Measurements from ENCODE around the gene DNAH10. TPM values are rescaled to one million over a fixed set of nuclear protein-coding genes. Genes with fewer than 3 reads are reported as not detected.

Gene DNAH10
- total and polyA plus RNA-seq, 9 donors = 0.05 to 20.2 (median 0.72) TPM

DNA sequence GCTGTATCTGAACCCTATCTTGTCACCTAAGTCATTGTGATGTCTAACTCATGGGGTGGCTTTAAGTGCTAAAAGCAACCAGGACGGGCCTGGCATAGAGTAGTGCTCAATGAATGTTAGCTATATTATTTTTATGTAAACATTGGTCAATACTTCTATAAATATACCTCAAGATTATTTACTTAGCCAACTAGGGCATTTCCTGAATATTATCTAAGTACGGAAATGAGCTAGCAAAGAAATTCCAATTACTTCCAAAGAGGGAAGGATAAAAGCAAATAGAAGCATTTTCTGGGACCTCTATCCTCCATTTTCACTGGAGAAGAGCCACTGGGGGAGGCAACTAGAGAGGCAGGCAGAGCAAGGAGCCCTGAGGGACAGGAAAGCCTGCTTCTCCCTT is 189.9 kb downstream of the DNAH10 start:
- intact Hi-C loops (cut with DNase I) = no loop called here
- Histone ChIP-seq H3K27me3 (no peaks in the 10 kb centered on the region), H3K4me1 (ENCODE audit: insufficient read depth) (no peaks in the 10 kb centered on the region), H3K9me3 (no peaks in the 10 kb centered on the region), H3K36me3 (no peaks in the 10 kb centered on the region), H3K4me3 (no peak overlapping the region), H3K27ac (no peak overlapping the region)
- DNase-seq = no peak
- WGBS, 3 donors = 75 to 81% (median 76%) methylated on average over 2 of the region's 2 CpGs
- TF ChIP-seq, protein P1, sequence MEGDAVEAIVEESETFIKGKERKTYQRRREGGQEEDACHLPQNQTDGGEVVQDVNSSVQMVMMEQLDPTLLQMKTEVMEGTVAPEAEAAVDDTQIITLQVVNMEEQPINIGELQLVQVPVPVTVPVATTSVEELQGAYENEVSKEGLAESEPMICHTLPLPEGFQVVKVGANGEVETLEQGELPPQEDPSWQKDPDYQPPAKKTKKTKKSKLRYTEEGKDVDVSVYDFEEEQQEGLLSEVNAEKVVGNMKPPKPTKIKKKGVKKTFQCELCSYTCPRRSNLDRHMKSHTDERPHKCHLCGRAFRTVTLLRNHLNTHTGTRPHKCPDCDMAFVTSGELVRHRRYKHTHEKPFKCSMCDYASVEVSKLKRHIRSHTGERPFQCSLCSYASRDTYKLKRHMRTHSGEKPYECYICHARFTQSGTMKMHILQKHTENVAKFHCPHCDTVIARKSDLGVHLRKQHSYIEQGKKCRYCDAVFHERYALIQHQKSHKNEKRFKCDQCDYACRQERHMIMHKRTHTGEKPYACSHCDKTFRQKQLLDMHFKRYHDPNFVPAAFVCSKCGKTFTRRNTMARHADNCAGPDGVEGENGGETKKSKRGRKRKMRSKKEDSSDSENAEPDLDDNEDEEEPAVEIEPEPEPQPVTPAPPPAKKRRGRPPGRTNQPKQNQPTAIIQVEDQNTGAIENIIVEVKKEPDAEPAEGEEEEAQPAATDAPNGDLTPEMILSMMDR (IDR thresholded peaks at IDR 0.05) = no peak
- TF ChIP-seq EP300 (IDR thresholded peaks at IDR 0.05) = no peak

DNA sequence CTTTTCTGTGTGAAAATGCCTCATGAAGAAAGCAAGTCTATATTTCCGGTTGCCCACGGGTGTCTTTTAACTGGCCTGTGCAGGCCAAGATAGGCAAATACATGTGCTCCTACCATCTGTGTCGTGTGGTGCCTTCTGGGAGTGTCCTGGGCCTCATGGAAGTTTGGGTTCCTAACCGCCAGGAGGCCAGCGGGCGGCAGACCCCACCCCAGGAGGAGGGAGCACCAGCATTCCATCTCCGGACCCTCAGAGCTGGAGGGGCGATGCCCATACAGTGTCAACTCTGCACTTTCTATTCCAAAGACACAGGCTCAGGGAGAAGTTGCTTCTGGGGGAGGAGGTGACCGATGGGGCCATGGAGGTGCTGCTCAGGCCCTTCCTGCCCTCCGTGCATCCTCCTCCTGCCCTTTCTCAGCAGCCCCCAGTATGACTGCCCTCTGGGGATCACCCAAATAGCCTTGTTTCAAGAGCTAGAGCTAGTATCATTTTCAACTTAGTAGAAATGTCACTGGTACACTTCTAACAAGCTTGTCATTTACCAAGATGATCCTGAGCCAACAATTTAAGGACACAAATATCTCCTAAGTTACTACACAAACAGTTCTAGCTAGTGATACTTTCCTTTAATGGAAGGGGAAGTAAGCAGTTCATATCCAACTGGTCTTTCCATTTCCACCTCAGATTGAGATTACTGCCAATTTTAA is 192.7 kb downstream of the DNAH10 start:
- intact Hi-C loops (cut with DNase I) = no loop called here
- WGBS, 3 donors = 87 to 90% (median 90%) methylated on average over 10 of the region's 10 CpGs
- TF ChIP-seq, protein P1 (IDR thresholded peaks at IDR 0.05) = no peak
- TF ChIP-seq POLR2A (IDR thresholded peaks at IDR 0.05) (no peak), EP300 (IDR thresholded peaks at IDR 0.05) (no peak)
- no peaks in the 10 kb centered on the region for H3K36me3 ChIP-seq
- no peak overlapping the region for H3K4me3 ChIP-seq
- no peak overlapping the region for H3K27ac ChIP-seq
- no peak for DNase-seq
- no peaks in the 10 kb centered on the region for H3K27me3 ChIP-seq
- no peaks in the 10 kb centered on the region for H3K4me1 ChIP-seq (ENCODE audit: insufficient read depth)
- no peaks in the 10 kb centered on the region for H3K9me3 ChIP-seq

DNA sequence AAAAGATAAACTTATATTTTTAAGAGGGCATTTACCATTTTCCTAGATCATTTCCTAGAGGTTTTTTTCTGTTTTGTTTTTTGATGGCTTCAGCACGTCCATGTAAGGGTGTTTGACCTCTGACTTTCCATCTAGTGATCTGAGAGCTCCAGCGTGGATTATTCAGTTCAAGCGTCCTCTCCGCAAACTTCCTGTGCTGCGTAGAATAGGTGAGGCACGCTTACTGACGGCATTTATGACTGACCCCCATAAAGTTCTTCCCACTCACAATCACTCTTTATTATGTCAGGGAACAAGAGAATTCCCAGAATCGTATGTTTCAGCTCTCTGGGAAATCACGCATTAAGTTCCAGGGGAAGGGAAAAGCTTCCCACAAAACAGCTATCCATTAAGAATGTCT is 194.1 kb downstream of the DNAH10 start:
- TF ChIP-seq EP300 (IDR thresholded peaks at IDR 0.05) (no peak), POLR2A (IDR thresholded peaks at IDR 0.05) (no peak)
- TF ChIP-seq, protein P1 (IDR thresholded peaks at IDR 0.05) = no peak
- H3K27me3 ChIP-seq = no peaks in the 10 kb centered on the region
- 89 to 95% (median 94%) methylated on average over 9 of the region's 9 CpGs for WGBS, 3 donors
- H3K36me3 ChIP-seq = no peaks in the 10 kb centered on the region
- H3K9me3 ChIP-seq = no peaks in the 10 kb centered on the region
- H3K27ac ChIP-seq = no peak overlapping the region
- intact Hi-C loops (cut with DNase I) = no loop called here
- no peak overlapping the region for H3K4me3 ChIP-seq
- no peaks in the 10 kb centered on the region for H3K4me1 ChIP-seq (ENCODE audit: insufficient read depth)
- DNase-seq = no peak

DNA sequence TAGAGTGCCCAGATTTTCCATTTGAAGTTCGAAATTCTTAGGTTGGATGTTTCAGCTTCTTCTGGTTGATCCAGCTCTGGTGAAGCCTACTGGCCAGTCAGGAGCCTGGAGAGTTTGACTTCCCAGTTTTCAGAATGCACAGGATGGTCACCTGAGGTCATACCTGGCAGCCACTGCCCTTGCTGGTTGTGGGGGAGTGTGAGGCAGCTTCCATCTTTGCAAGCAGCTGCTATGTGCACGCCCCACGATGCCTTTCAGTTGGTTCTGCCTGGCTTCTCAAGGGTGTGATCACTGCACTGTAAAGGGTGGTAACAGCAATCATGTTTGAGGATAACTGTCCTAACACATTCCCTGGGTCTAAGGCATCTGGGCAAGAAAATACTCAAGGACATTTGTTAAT is 195.1 kb downstream of the DNAH10 start:
- H3K4me3 ChIP-seq = no peak overlapping the region
- WGBS, 3 donors = 79 to 84% (median 80%) methylated on average over 3 of the region's 3 CpGs
- no peaks in the 10 kb centered on the region for H3K4me1 ChIP-seq (ENCODE audit: insufficient read depth)
- H3K27me3 ChIP-seq = no peaks in the 10 kb centered on the region
- no peaks in the 10 kb centered on the region for H3K9me3 ChIP-seq
- H3K36me3 ChIP-seq = no peaks in the 10 kb centered on the region
- intact Hi-C loops (cut with DNase I) = no loop called here
- TF ChIP-seq POLR2A (IDR thresholded peaks at IDR 0.05) (no peak), EP300 (IDR thresholded peaks at IDR 0.05) (no peak)
- TF ChIP-seq, protein P1 (IDR thresholded peaks at IDR 0.05) = no peak
- H3K27ac ChIP-seq = no peak overlapping the region
- no peak for DNase-seq
